Upper lobe of right lung (tissue), 1 donor: ENCODE results near the gene KCTD20. TPM values are rescaled to one million over a fixed set of nuclear protein-coding genes. Genes with fewer than 3 reads are reported as not detected.
"Not testable (repeated sequence)": the region's sequence is repeated elsewhere in the genome, so short reads cannot be mapped to it uniquely, and the experiment has no call there.

Source experiments
- ATAC-seq: fragments of 200-7000 bp; cut with Tn5 transposase; one replicate; pipeline ENCODE4 v1.9.1; 2020; ENCODE audit warnings: mild to moderate bottlenecking, moderate library complexity
- DNase-seq: peaks from one replicate; pipeline ENCODE4 v3.0.0-alpha.2; 2020
- H3K27ac ChIP-seq: fragments of 200-600 bp; one replicate; pipeline ENCODE4 v1.8.0; 2022
- H3K27me3 ChIP-seq: fragments of 200-600 bp; one replicate; pipeline ENCODE4 v1.8.0; 2022; ENCODE audit warnings: mild to moderate bottlenecking
- H3K36me3 ChIP-seq: fragments of 200-600 bp; one replicate; pipeline ENCODE4 v1.8.0; 2022
- H3K4me1 ChIP-seq: fragments of 200-600 bp; one replicate; pipeline ENCODE4 v1.8.0; 2022
- H3K4me3 ChIP-seq: fragments of 200-600 bp; one replicate; pipeline ENCODE4 v1.8.0; 2022; ENCODE audit warnings: mild to moderate bottlenecking
- H3K9me3 ChIP-seq: fragments of 200-600 bp; one replicate; pipeline ENCODE4 v1.8.0; 2022
- CTCF ChIP-seq: fragments of 200-600 bp; IDR thresholded peaks from one replicate; pipeline ENCODE4 v1.8.0; 2022; ENCODE audit warnings: antibody characterized with exemption
- intact Hi-C: fragments of 100-400 bp; cut with DNase I; formaldehyde crosslinking; loops from one replicate; pipeline ENCODE4 v1.11.0; 2022
- long read RNA-seq: library from polyadenylated mRNA; unstranded; transcript quantifications from one replicate; pipeline ENCODE4 v2.0.0, GENCODE V29; 2021
- total RNA-seq: library from RNA; stranded (reverse); fragmentation: NEBNext Ultra II Directional; extraction: Animal tissue kit (Norgen Biotek cat#: 25700); gene quantifications from one replicate; pipeline ENCODE4 v1.2.1, GENCODE V29; 2021
- donor health status: DM: no; HTN: yes; CAD: no; lungs with severe emphysema.

KCTD20 gene
- 37.6 TPM for total RNA-seq
- long read RNA-seq, full-length matches to known transcripts = 40 of 61 reads
- long read RNA-seq, partial matches to known transcripts = 4 of 61 reads
- long read RNA-seq, other reads (novel, unspliced or antisense) = 17 of 61 reads

- H3K27me3 ChIP-seq = no peaks in the 10 kb centered on the region
- intact Hi-C loops = no loop called here
- H3K4me1 ChIP-seq = peaks cover 42% of the 10 kb centered on the region
- DNase-seq (peak; percentile 94), ATAC-seq (peak; percentile 96)
- TF ChIP-seq CTCF = no peak
- H3K4me3 ChIP-seq = peak within 1 kb of the TSS; percentile 79
- H3K9me3 ChIP-seq = no peaks in the 10 kb centered on the region
- H3K36me3 ChIP-seq = no peaks in the 10 kb centered on the region
- peak within 1 kb of the TSS; percentile 94 for H3K27ac ChIP-seq
Observed at GRCh38 chr6:36442671-36443470, at the start of gene KCTD20, which contains the start of gene PXT1. KCTD20 (plus strand) TSS chr6:36443000; CDS start chr6:36470098, 27,098 bp downstream. PXT1 (minus strand) TSS chr6:36442854; CDS start chr6:36426082, 16,772 bp downstream.

- ATAC-seq (no peak), DNase-seq (no peak)
- intact Hi-C loops = no loop called here
- H3K9me3 ChIP-seq = no peaks in the 10 kb centered on the region
- H3K27me3 ChIP-seq = no peaks in the 10 kb centered on the region
- H3K36me3 ChIP-seq = no peaks in the 10 kb centered on the region
- H3K4me1 ChIP-seq = no peaks in the 10 kb centered on the region
- no peak for TF ChIP-seq CTCF
- no peak overlapping the region for H3K27ac ChIP-seq
- H3K4me3 ChIP-seq = no peak overlapping the region
Observed at GRCh38 chr6:36399970-36400369, 42.8 kb upstream of the KCTD20 start.

GRCh38 chr6:36402481-36402880 is 40.3 kb upstream of the KCTD20 start:
- intact Hi-C loops = no loop called here
- no peak for TF ChIP-seq CTCF
- Histone ChIP-seq H3K4me1 (no peaks in the 10 kb centered on the region), H3K27ac (no peak overlapping the region), H3K9me3 (no peaks in the 10 kb centered on the region), H3K27me3 (no peaks in the 10 kb centered on the region), H3K4me3 (no peak overlapping the region), H3K36me3 (no peaks in the 10 kb centered on the region)
- DNase-seq (no peak), ATAC-seq (no peak)

- Histone ChIP-seq H3K9me3 (no peaks in the 10 kb centered on the region), H3K4me3 (no peak overlapping the region), H3K4me1 (no peaks in the 10 kb centered on the region), H3K36me3 (no peaks in the 10 kb centered on the region), H3K27ac (no peak overlapping the region), H3K27me3 (no peaks in the 10 kb centered on the region)
- intact Hi-C loops = no loop called here
- ATAC-seq (no peak), DNase-seq (no peak)
- TF ChIP-seq CTCF = no peak
Observed at GRCh38 chr6:36404164-36404563, 38.6 kb upstream of the KCTD20 start.

- H3K4me3 ChIP-seq, H3K27ac ChIP-seq, H3K4me1 ChIP-seq, H3K9me3 ChIP-seq, H3K27me3 ChIP-seq, DNase-seq, intact Hi-C loops, ATAC-seq, H3K36me3 ChIP-seq: not testable (repeated sequence)
Observed at GRCh38 chr6:36409718-36410117, 33.1 kb upstream of the KCTD20 start.
